GM18526 (cell line): ENCODE measurements around the gene PRR29.

ENCODE experiments used
- POLR2A ChIP-seq: IDR thresholded peaks from 3 replicates; pipeline ENCODE4 v1.6.1; 2011; ENCODE audit not compliant: insufficient read length; ENCODE audit errors: extremely low read depth

Gene PRR29

DNA sequence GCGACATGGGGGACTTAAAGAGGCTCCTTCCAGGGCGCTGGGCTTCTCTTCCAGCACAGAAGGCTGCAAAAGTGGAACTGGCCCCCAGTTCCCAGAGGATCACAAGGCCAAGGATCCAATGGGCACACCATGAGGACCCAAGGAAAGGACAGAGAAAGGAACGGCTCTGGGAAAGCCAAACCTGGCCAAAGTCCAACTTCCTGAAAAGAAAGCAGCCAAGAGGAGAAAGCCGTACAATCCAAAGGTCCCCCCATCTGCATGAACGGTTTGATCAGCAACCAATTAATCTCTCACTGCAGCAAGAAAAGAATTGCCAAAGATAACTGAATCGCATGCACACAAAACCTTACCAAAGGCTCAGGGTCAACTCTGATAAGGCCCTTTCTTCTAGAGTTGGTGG lies 42.1 kb downstream of the PRR29 start:
- TF ChIP-seq POLR2A, result no peak

DNA sequence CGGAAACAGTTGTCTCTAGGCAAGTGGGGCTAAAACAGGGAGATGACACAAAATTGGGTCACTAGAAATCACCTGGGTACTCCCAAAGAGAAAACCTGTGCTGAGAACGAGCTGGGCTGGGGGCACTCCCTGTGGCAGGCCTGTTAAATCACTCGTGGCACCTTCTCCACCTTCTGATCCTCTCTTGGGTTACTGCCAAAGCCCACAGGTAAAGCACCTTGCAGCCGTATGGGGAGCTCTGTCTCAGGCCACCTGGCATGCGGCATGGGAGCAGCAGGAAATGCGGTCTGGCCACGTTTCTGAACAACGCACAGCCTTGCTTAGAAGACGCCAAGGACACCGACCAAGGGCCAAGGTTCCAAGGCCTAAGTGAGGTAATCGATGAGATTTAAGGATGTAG lies 43.8 kb downstream of the PRR29 start:
- TF ChIP-seq POLR2A, result no peak

DNA sequence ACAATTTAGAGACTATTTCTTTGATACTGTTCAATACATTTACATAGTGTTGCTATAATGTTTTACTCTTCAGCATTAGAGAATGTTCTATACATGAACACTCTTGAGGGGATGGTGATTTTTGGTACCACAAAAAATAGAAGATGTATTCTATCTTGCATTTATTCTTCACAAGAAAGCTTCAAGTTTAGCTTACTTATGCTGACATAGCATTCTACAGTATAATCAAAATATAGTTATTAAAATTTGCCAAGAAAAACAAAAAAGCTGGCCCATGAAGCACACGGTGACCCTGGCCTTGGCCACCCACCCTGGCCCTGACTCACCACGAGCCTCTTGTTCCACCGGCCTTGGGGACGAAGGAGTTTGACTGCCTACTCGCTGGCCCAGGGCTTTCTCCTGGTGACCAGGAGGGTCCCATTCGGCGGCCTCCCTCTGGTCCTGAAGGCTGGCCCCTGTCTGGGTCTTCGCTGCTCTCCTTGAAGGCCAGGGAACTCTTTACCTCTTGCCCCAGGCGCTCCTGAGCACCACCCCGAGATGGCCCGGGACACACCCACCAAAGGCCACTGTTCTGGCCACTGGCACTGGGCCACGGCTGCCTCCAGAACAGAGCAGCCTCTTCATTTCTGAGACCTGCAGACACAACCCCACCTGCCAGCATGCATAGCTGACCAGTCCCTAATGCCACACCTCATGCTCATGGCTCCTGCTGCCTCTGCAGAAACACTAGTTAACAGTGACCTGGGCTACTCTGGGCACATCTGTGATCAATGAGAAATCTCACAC lies 44.7 kb downstream of the PRR29 start:
- TF ChIP-seq POLR2A, result no peak

DNA sequence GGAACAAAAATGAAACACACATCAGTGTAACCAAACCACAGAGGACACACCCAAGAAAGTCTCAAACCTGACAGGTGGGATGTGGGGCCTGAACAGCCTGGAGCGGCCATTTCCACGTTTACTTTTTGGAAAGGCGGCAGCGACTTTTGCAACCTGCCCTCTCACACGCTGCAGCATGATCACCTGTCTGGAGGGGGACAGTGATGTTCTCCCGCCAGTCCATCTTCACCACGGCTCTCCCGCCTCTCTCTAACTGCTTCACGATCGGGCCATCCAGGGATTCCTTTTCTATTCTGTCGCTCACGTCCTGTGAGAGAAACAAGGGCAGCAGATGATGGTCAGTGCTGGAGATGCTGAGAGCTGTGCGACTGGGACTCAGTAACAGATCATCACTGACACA lies 47.0 kb downstream of the PRR29 start:
- TF ChIP-seq POLR2A, result no peak

DNA sequence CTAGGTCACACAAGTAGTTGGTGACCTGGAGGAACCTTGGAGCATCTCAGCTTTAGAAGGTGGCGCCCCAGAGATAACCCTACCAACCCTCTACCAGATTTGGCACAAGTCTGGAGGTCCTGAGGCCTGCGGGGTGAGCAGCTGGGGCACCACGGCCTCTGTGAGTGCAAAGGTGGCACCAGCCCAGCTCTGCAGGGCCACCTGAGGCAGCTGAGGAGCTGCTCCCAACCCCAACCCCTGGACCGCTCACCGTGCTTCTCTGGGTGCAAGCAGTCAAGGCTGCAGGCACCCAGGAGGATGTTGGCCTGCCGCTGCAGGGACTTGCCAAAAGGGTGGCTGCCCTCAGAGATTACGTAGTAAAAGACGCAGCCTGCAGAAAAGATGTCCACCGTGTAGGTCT lies 50.7 kb downstream of the PRR29 start:
- no peak for TF ChIP-seq POLR2A

DNA sequence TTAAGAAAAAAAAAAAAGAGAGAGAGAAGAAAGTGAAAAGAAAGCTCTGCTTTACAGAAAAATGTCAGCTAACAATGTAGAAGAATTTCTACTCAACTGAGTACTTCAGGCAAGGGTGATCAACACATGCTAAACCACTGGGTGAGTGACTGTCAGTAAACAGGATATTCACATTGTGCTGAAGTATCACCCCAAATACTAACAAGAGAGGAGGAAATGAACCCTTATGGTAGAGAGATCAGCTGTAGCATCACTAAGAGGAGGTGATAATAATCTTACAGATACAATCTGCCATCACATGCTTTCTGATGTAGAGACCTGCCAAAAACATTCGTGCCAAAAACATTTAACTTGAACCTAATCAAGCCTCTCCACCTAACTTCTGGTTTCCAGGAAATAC lies 53.0 kb downstream of the PRR29 start:
- TF ChIP-seq POLR2A, result no peak

DNA sequence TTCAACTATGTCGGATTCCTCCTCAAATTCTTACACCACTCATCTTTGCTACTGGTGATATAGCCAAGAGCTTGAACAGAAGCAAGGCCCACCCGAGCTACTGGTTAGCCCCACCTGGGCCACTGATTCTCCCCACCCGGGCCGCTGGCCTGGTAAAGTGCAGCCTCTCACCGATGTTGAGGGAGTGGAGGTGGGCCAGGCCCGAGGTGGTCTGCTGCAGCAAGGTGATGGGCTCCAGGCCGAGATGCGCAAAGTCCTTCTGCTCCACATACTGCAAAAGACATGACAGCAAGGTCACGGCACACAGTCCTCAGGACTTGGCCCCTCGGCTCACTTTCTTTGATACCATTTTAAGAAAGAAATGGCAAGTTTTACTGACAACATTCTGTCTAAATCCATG lies 55.0 kb downstream of the PRR29 start:
- no peak for TF ChIP-seq POLR2A
